Neural crest cell (in vitro differentiated cells): ENCODE results near the gene ADK. TPM values are rescaled to one million over a fixed set of nuclear protein-coding genes. Genes with fewer than 3 reads are reported as not detected.

Experiments
- DNase-seq: peaks from one replicate; pipeline ENCODE4 v3.0.0; 2021; ENCODE audit warnings: low read depth, mixed read lengths, low spot score
- H3K27ac Mint-ChIP-seq: one replicate; pipeline ENCODE4 v1.8.0; 2021; ENCODE audit warnings: mild to moderate bottlenecking, mixed read lengths; ENCODE audit not compliant: unreplicated experiment
- H3K27me3 Mint-ChIP-seq: 2 replicates; pipeline ENCODE4 v1.8.0; 2021; ENCODE audit warnings: low read depth, mild to moderate bottlenecking, mixed read lengths
- H3K36me3 Mint-ChIP-seq: 2 replicates; pipeline ENCODE4 v1.8.0; 2021; ENCODE audit warnings: low read depth, mild to moderate bottlenecking, mixed read lengths
- H3K4me1 Mint-ChIP-seq: 2 replicates; pipeline ENCODE4 v1.8.0; 2021; ENCODE audit warnings: mixed read lengths
- H3K4me3 Mint-ChIP-seq: one replicate; pipeline ENCODE4 v1.8.0; 2021; ENCODE audit warnings: mild to moderate bottlenecking, mixed read lengths
- H3K9me3 Mint-ChIP-seq: 2 replicates; pipeline ENCODE4 v1.8.0; 2021; ENCODE audit warnings: mixed read lengths
- CTCF ChIP-seq: fragments of 200-600 bp; sonication (generic); conservative IDR thresholded peaks from 2 replicates; pipeline ENCODE4 v1.5.0; 2021; ENCODE audit warnings: antibody characterized with exemption, mild to moderate bottlenecking
- total RNA-seq: library from RNA; stranded (reverse); gene quantifications from 2 replicates; pipeline ENCODE4 v1.2.1, GENCODE V29; 2021

Gene ADK
- total RNA-seq, 1 donor from 2014 or later: 35.6 TPM

DNA sequence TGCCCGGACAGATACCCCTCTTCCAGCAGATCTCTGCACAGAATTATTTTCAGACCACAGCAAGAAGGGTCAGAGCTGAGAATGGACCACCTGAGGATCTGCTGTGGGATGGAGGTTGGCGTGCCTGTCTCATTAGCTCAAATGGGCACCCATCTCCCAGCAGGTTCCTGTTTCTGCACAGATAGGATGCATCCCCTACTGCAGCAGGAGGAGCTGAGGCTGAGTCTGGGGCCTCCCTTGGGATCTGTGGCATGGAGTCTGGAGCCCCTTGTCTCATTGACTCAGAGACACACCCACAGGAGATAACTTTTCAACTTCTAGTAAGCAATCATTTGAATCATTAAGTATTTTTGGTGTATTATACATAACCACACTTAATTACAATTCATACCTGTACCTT lies 212.7 kb downstream of the ADK start:
- no peak for TF ChIP-seq CTCF
- H3K4me1 Mint-ChIP-seq: peaks cover 7% of the 10 kb centered on the region
- H3K9me3 Mint-ChIP-seq: peaks cover 24% of the 10 kb centered on the region
- DNase-seq: no peak
- no peak overlapping the region for H3K27ac Mint-ChIP-seq
- peaks cover 38% of the 10 kb centered on the region for H3K36me3 Mint-ChIP-seq
- no peaks in the 10 kb centered on the region for H3K27me3 Mint-ChIP-seq
- no peak overlapping the region for H3K4me3 Mint-ChIP-seq

DNA sequence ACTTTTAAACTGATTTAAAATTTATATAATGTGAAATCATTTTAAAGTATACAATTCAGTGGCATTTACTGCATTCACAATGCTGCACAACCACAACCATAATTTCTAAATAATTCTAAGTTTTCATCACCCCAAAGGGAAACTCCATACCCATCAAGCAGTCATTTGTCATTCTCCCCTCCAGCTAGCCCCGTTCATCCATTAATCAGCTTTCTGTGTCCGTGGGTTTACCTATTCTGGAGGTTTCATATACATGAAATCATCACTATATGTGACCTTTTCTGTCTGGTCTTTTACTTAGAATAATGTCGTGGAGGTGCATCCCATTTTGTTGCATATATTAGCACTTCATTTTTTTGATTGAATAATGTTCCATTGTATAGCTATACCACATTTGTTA lies 214.1 kb downstream of the ADK start:
- DNase-seq: no peak
- H3K4me1 Mint-ChIP-seq: peaks cover 7% of the 10 kb centered on the region
- H3K4me3 Mint-ChIP-seq: no peak overlapping the region
- H3K27me3 Mint-ChIP-seq: no peaks in the 10 kb centered on the region
- TF ChIP-seq CTCF: no peak
- peaks cover 19% of the 10 kb centered on the region for H3K9me3 Mint-ChIP-seq
- H3K36me3 Mint-ChIP-seq: peaks cover 30% of the 10 kb centered on the region
- no peak overlapping the region for H3K27ac Mint-ChIP-seq

GRCh38 chr10:74371696-74372095 lies 220.7 kb downstream of the ADK start:
- no peaks in the 10 kb centered on the region for H3K9me3 Mint-ChIP-seq
- no peak for TF ChIP-seq CTCF

GRCh38 chr10:74373059-74373458 lies 222.0 kb downstream of the ADK start:
- Mint-ChIP-seq H3K4me3 (no peak overlapping the region), H3K27me3 (no peaks in the 10 kb centered on the region), H3K9me3 (no peaks in the 10 kb centered on the region), H3K27ac (no peak overlapping the region), H3K4me1 (no peaks in the 10 kb centered on the region), H3K36me3 (no peaks in the 10 kb centered on the region)
- no peak for TF ChIP-seq CTCF
- no peak for DNase-seq

More at GRCh38 chr10:74371696-74372095, 220.7 kb downstream of the ADK start:
- H3K4me1 Mint-ChIP-seq: no peaks in the 10 kb centered on the region
- H3K4me3 Mint-ChIP-seq: no peak overlapping the region
- no peaks in the 10 kb centered on the region for H3K36me3 Mint-ChIP-seq
- DNase-seq: no peak
- no peaks in the 10 kb centered on the region for H3K27me3 Mint-ChIP-seq
- no peak overlapping the region for H3K27ac Mint-ChIP-seq

DNA sequence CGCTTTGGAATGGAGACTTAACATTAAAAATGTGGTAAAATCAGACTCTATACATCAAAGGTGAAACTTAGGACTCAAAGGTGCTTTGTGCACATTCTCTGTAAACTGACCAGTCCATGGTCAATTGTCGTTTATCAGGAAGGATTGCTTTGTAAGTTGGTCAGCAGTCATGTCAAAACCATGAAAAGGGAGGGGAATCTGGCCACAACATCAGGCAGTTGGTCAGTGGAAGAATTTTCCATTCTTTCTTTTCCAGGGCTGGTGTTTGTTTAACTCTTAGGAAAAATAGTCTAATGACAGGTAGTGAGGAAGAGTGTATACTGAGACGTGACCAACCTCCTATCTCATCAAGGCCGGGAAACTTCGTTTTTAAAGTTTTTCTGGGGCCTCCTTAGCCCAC lies 226.5 kb downstream of the ADK start:
- H3K4me3 Mint-ChIP-seq: no peak overlapping the region
- peaks cover 7% of the 10 kb centered on the region for H3K4me1 Mint-ChIP-seq
- no peak for TF ChIP-seq CTCF
- H3K9me3 Mint-ChIP-seq: no peaks in the 10 kb centered on the region
- no peaks in the 10 kb centered on the region for H3K36me3 Mint-ChIP-seq
- no peaks in the 10 kb centered on the region for H3K27me3 Mint-ChIP-seq
- DNase-seq: no peak
- no peak overlapping the region for H3K27ac Mint-ChIP-seq

DNA sequence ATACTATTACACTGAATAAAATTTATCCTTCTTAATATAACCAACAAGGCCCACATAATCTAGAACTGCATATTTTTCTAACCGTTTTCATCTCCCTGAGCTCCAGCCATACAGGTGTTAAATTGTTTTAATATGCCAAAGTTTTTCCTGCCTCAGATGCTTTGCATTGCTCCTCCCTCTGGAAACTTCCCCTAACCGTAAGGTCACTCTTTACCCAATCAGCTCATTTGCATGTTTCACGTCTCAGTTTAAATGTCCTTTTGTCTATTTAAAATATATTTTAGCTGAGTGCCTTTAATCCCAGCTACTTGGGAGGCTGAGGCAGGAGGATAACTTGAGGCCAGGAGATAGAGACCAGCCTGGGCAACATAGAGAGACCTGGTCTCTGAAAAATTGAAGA lies 228.5 kb downstream of the ADK start:
- H3K27ac Mint-ChIP-seq: no peak overlapping the region

More for the DNA sequence above, 228.5 kb downstream of the ADK start:
- Mint-ChIP-seq H3K9me3 (no peaks in the 10 kb centered on the region), H3K36me3 (no peaks in the 10 kb centered on the region), H3K4me3 (no peak overlapping the region), H3K4me1 (peaks cover 7% of the 10 kb centered on the region), H3K27me3 (no peaks in the 10 kb centered on the region)
- no peak for DNase-seq
- TF ChIP-seq CTCF: no peak
